H9 (cell line): ENCODE measurements around the gene OOEP. TPM values are rescaled to one million over a fixed set of nuclear protein-coding genes. Genes with fewer than 3 reads are reported as not detected.

Source experiments
- DNase-seq: peaks from one replicate; pipeline ENCODE4 v3.0.0-alpha.2; 2017
- H2AFZ ChIP-seq: one replicate; pipeline ENCODE4 v1.6.1; 2013; ENCODE audit warnings: mild to moderate bottlenecking, low read length, control low read depth, moderate library complexity
- H2AK5ac ChIP-seq: 2 replicates; pipeline ENCODE4 v1.6.1; 2013; ENCODE audit warnings: low read length, control low read depth, mixed read lengths; ENCODE audit not compliant: insufficient read length
- H2BK120ac ChIP-seq: one replicate; pipeline ENCODE4 v1.6.1; 2013; ENCODE audit warnings: low read depth, mild to moderate bottlenecking, low read length, control low read depth, inconsistent platforms; ENCODE audit not compliant: poor library complexity, severe bottlenecking
- H2BK12ac ChIP-seq: 2 replicates; pipeline ENCODE4 v1.6.1; 2013; ENCODE audit warnings: low read length, control low read depth, mixed read lengths, low read depth; ENCODE audit not compliant: insufficient read length
- H2BK15ac ChIP-seq: 2 replicates; pipeline ENCODE4 v1.6.1; 2013; ENCODE audit warnings: low read depth, low read length, control low read depth
- H2BK20ac ChIP-seq: one replicate; pipeline ENCODE4 v1.6.1; 2013; ENCODE audit warnings: low read depth, mild to moderate bottlenecking, low read length, control low read depth, inconsistent platforms; ENCODE audit not compliant: poor library complexity, severe bottlenecking
- H2BK5ac ChIP-seq: 2 replicates; pipeline ENCODE4 v1.6.1; 2013; ENCODE audit warnings: low read length, control low read depth, mixed read lengths; ENCODE audit not compliant: insufficient read length
- H3K14ac ChIP-seq: 2 replicates; pipeline ENCODE4 v1.6.1; 2013; ENCODE audit warnings: low read length, control low read depth; ENCODE audit not compliant: insufficient read depth
- H3K18ac ChIP-seq: 2 replicates; pipeline ENCODE4 v1.6.1; 2013; ENCODE audit warnings: low read depth, mild to moderate bottlenecking, mixed read lengths, low read length, control low read depth; ENCODE audit not compliant: insufficient read length
- H3K23ac ChIP-seq: 2 replicates; pipeline ENCODE4 v1.6.1; 2013; ENCODE audit warnings: low read length, control low read depth, mixed read lengths, low read depth; ENCODE audit not compliant: insufficient read length
- H3K23me2 ChIP-seq: 2 replicates; pipeline ENCODE4 v1.6.1; 2013; ENCODE audit warnings: low read depth, mild to moderate bottlenecking, mixed read lengths, low read length, control low read depth; ENCODE audit not compliant: insufficient read length, poor library complexity, severe bottlenecking
- H3K27ac ChIP-seq: 2 replicates; pipeline ENCODE4 v1.5.1; 2013; ENCODE audit warnings: low read length, control low read depth, mixed read lengths, low read depth; ENCODE audit not compliant: insufficient read length
- H3K27me3 ChIP-seq: 2 replicates; pipeline ENCODE4 v1.6.1; 2013; ENCODE audit warnings: low read length, control low read depth, inconsistent platforms; ENCODE audit not compliant: insufficient read depth
- H3K4ac ChIP-seq: 2 replicates; pipeline ENCODE4 v1.6.1; 2013; ENCODE audit warnings: low read depth, mild to moderate bottlenecking, control low read depth, inconsistent platforms, low read length, moderate library complexity
- H3K4me1 ChIP-seq: 2 replicates; pipeline ENCODE4 v1.6.1; 2013; ENCODE audit warnings: low read length, control low read depth, inconsistent platforms; ENCODE audit not compliant: insufficient read depth
- H3K4me2 ChIP-seq: 2 replicates; pipeline ENCODE4 v1.6.1; 2013; ENCODE audit warnings: low read length, control low read depth, mixed read lengths; ENCODE audit not compliant: insufficient read length, insufficient read depth
- H3K56ac ChIP-seq: 2 replicates; pipeline ENCODE4 v1.6.1; 2013; ENCODE audit warnings: low read depth, mild to moderate bottlenecking, mixed read lengths, low read length, control low read depth; ENCODE audit not compliant: insufficient read length
- H3K79me1 ChIP-seq: 2 replicates; pipeline ENCODE4 v1.6.1; 2013; ENCODE audit warnings: low read depth, mild to moderate bottlenecking, moderate library complexity, low read length, control low read depth, inconsistent platforms; ENCODE audit not compliant: insufficient read depth, poor library complexity, severe bottlenecking
- H3K79me2 ChIP-seq: 2 replicates; pipeline ENCODE4 v1.6.1; 2013; ENCODE audit warnings: low read length, control low read depth, inconsistent platforms; ENCODE audit not compliant: insufficient read depth
- H3K9ac ChIP-seq: 2 replicates; pipeline ENCODE4 v1.6.1; 2013; ENCODE audit warnings: low read length, control low read depth, mixed read lengths; ENCODE audit not compliant: insufficient read length; ENCODE audit errors: extremely low read depth
- H3K9me3 ChIP-seq: one replicate; pipeline ENCODE4 v1.6.1; 2013; ENCODE audit warnings: low read depth, low read length, inconsistent platforms; ENCODE audit not compliant: control insufficient read depth
- H3T11ph ChIP-seq: one replicate; pipeline ENCODE4 v1.6.1; 2013; ENCODE audit warnings: mild to moderate bottlenecking, low read length, control low read depth, inconsistent platforms
- H4K20me1 ChIP-seq: one replicate; pipeline ENCODE4 v1.6.1; 2013; ENCODE audit not compliant: control insufficient read depth, insufficient read length, insufficient read depth
- H4K5ac ChIP-seq: 2 replicates; pipeline ENCODE4 v1.6.1; 2013; ENCODE audit warnings: low read depth, mild to moderate bottlenecking, mixed read lengths, low read length, control low read depth; ENCODE audit not compliant: insufficient read length
- H4K8ac ChIP-seq: replicated peaks from 2 replicates; pipeline ENCODE4 v1.6.1; 2013; ENCODE audit warnings: low read length, control low read depth, mixed read lengths, low read depth; ENCODE audit not compliant: insufficient read length
- H4K91ac ChIP-seq: 2 replicates; pipeline ENCODE4 v1.6.1; 2013; ENCODE audit warnings: low read depth, mild to moderate bottlenecking, moderate library complexity, mixed read lengths, low read length, control low read depth; ENCODE audit not compliant: insufficient read length
- H3K27ac Mint-ChIP-seq, 3 experiments: 2 replicates in 2 of 3; 3 replicates in 1 of 3; pipeline ENCODE4 v1.8.0; 2020 to 2021; ENCODE audit warnings: mixed read lengths in 3 of 3, mild to moderate bottlenecking in 1 of 3, moderate library complexity in 1 of 3
- H3K27me3 Mint-ChIP-seq: 2 replicates; pipeline ENCODE4 v1.8.0; 2021; ENCODE audit warnings: low read depth, mild to moderate bottlenecking, moderate library complexity, mixed read lengths
- H3K36me3 Mint-ChIP-seq, 3 experiments: 2 replicates in 2 of 3; 3 replicates in 1 of 3; pipeline ENCODE4 v1.8.0; 2020 to 2021; ENCODE audit warnings: low read depth in 3 of 3, mixed read lengths in 3 of 3; ENCODE audit not compliant: insufficient read depth in 1 of 3
- H3K4me1 Mint-ChIP-seq, 2 experiments: 2 replicates each; pipeline ENCODE4 v1.8.0; 2020; ENCODE audit warnings: mixed read lengths in 2 of 2
- H3K4me3 Mint-ChIP-seq, 2 experiments: 2 replicates in 1 of 2; 3 replicates in 1 of 2; pipeline ENCODE4 v1.8.0; 2020 to 2021; ENCODE audit warnings: mild to moderate bottlenecking in 2 of 2, mixed read lengths in 2 of 2, moderate library complexity in 1 of 2
- H3K9me3 Mint-ChIP-seq, 2 experiments: 2 replicates in 1 of 2; 3 replicates in 1 of 2; pipeline ENCODE4 v1.8.0; 2020; ENCODE audit warnings: mild to moderate bottlenecking in 2 of 2, mixed read lengths in 2 of 2, moderate library complexity in 1 of 2
- CTCF ChIP-seq: fragments of 200-600 bp; sonication (generic); conservative IDR thresholded peaks from 3 replicates; pipeline ENCODE4 v1.8.0; 2021; ENCODE audit warnings: antibody characterized with exemption, mild to moderate bottlenecking
- whole genome bisulfite sequencing: extraction: QIAGEN DNeasy Blood & Tissue Kit; methylation state at CpG from one replicate; pipeline ENCODE4 v1.1.7; 2013; ENCODE audit warnings: missing lambda C conversion rate, low lambda C conversion rate, mixed read lengths; ENCODE audit not compliant: insufficient read length; ENCODE audit errors: extremely low coverage; 5-methylcytosine and 5-hydroxymethylcytosine counted together
- total RNA-seq: library from RNA; stranded (reverse); gene quantifications from 2 replicates; pipeline ENCODE4 v1.2.1, GENCODE V29; 2021

Gene OOEP
- total RNA-seq, 1 experiment from 2014 or later = not detected

- Histone ChIP-seq H3K79me1 (no peaks in the 10 kb centered on the region), H2BK20ac (no peak overlapping the region), H3K27me3 (no peaks in the 10 kb centered on the region), H3K14ac (no peak overlapping the region), H2BK5ac (no peak overlapping the region), H3K23me2 (no peaks in the 10 kb centered on the region), H4K8ac (no peak overlapping the region), H4K5ac (no peak overlapping the region), H2BK12ac (no peak overlapping the region), H2BK120ac (no peak overlapping the region), H3T11ph (no peak overlapping the region), H3K4me2 (no peak overlapping the region), H3K4ac (no peak overlapping the region), H3K23ac (no peak overlapping the region), H3K9me3 (no peaks in the 10 kb centered on the region), H3K27ac (no peak overlapping the region), H3K18ac (no peak overlapping the region), H3K79me2 (no peaks in the 10 kb centered on the region), H4K20me1 (no peaks in the 10 kb centered on the region), H2AK5ac (no peak overlapping the region), H3K9ac (no peak overlapping the region), H4K91ac (no peak overlapping the region), H2BK15ac (no peak overlapping the region), H3K56ac (no peak overlapping the region), H2AFZ (no peak overlapping the region), H3K4me1 (no peaks in the 10 kb centered on the region)
- H3K4me1 Mint-ChIP-seq = peaks cover 12 to 17% of the 10 kb centered on the region in 2 experiments
- H3K27ac Mint-ChIP-seq = no peak overlapping the region
- DNase-seq = no peak
- H3K9me3 Mint-ChIP-seq = no peaks in the 10 kb centered on the region
- no peaks in the 10 kb centered on the region; the same call in 1 of the 2 replicates for H3K27me3 Mint-ChIP-seq
- no peaks in the 10 kb centered on the region for H3K36me3 Mint-ChIP-seq
- no CpG with 5 or more reads among the region's 2 CpGs for WGBS
- H3K4me3 Mint-ChIP-seq = no peak overlapping the region
- no peak for TF ChIP-seq CTCF
Measured at GRCh38 chr6:73340048-73340447, 29.6 kb downstream of the OOEP start.
